Lower leg skin (tissue), 3 donors: ENCODE results near the gene DDX42.

ENCODE experiments used
- CTCF ChIP-seq, 3 donors: fragments of 450-650 bp; IDR thresholded peaks; one replicate each; pipeline ENCODE4 v1.5.1; 2016; ENCODE audit warnings: antibody characterized with exemption in 3 of 3, mild to moderate bottlenecking in 3 of 3, moderate library complexity in 2 of 3
- POLR2A ChIP-seq, 2 donors: fragments of 450-650 bp; IDR thresholded peaks; one replicate each; pipeline ENCODE4 v1.6.1; 2016 to 2017; ENCODE audit warnings: antibody characterized with exemption in 2 of 2, mild to moderate bottlenecking in 1 of 2, moderate library complexity in 1 of 2

GRCh38 chr17:63822537-63822936 is 48.6 kb downstream of the DDX42 start:
- TF ChIP-seq CTCF (IDR thresholded peaks at IDR 0.05) (no peak), POLR2A (IDR thresholded peaks at IDR 0.05) (no peak)
